Mesodermal cell (in vitro differentiated cells): ENCODE results near the gene RABGGTA.

Source experiments
- H3K27ac ChIP-seq: 2 replicates; pipeline ENCODE4 v1.7.0; 2013; ENCODE audit warnings: mild to moderate bottlenecking, low read depth, low read length, moderate library complexity; ENCODE audit not compliant: severe bottlenecking
- H3K36me3 ChIP-seq: 2 replicates; pipeline ENCODE4 v1.7.1; 2013; ENCODE audit warnings: mild to moderate bottlenecking, low read length, moderate library complexity; ENCODE audit not compliant: control insufficient read depth, insufficient read depth
- H3K4me1 ChIP-seq: one replicate; pipeline ENCODE4 v1.7.1; 2013; ENCODE audit warnings: mild to moderate bottlenecking, low read length; ENCODE audit not compliant: insufficient read depth, control insufficient read depth, poor library complexity, severe bottlenecking
- H3K4me3 ChIP-seq: 2 replicates; pipeline ENCODE4 v1.7.0; 2013; ENCODE audit warnings: low read length, control low read depth, mild to moderate bottlenecking; ENCODE audit not compliant: insufficient read depth, poor library complexity, severe bottlenecking; ENCODE audit errors: extremely low read depth
- H3K9me3 ChIP-seq: 2 replicates; pipeline ENCODE4 v1.7.1; 2013; ENCODE audit warnings: mild to moderate bottlenecking, low read length, moderate library complexity; ENCODE audit not compliant: control insufficient read depth
- WGBS, 2 experiments: methylation state at CpG; one replicate each; pipeline ENCODE4 v1.1.5; 2013; ENCODE audit warnings: missing lambda C conversion rate in 2 of 2; ENCODE audit not compliant: insufficient coverage in 2 of 2; 5-methylcytosine and 5-hydroxymethylcytosine counted together

The RABGGTA gene

GRCh38 chr14:24266344-24267244 is 4.8 kb downstream of the RABGGTA start:
- Histone ChIP-seq H3K4me3 (no peak overlapping the region), H3K4me1 (no peaks in the 10 kb centered on the region), H3K36me3 (peaks cover 16% of the 10 kb centered on the region), H3K9me3 (no peaks in the 10 kb centered on the region), H3K27ac (no peak overlapping the region)
- 96 to 98% methylated on average over 15 to 17 of the region's 18 CpGs for whole genome bisulfite sequencing, 2 experiments

- Histone ChIP-seq H3K36me3 (peaks cover 16% of the 10 kb centered on the region), H3K27ac (no peak overlapping the region), H3K4me1 (peaks cover under 1% of the 10 kb centered on the region), H3K4me3 (no peak overlapping the region), H3K9me3 (no peaks in the 10 kb centered on the region)
- 90 to 91% methylated on average over 5 to 6 of the region's 6 CpGs for WGBS, 2 experiments
These were observed 7.1 kb downstream of the RABGGTA start for GRCh38 chr14:24264298-24264697.

- peaks cover 11% of the 10 kb centered on the region for H3K36me3 ChIP-seq
- 87 to 100% methylated on average over 3 of the region's 6 CpGs for WGBS, 2 experiments
- peaks cover 3% of the 10 kb centered on the region for H3K4me1 ChIP-seq
- H3K9me3 ChIP-seq = no peaks in the 10 kb centered on the region
- H3K27ac ChIP-seq = no peak overlapping the region
- H3K4me3 ChIP-seq = no peak overlapping the region
These were observed 7.5 kb downstream of the RABGGTA start for GRCh38 chr14:24263848-24264247.

- Histone ChIP-seq H3K4me1 (peaks cover 3% of the 10 kb centered on the region), H3K4me3 (no peak within 1 kb of the TSS), H3K36me3 (peaks cover 12% of the 10 kb centered on the region), H3K27ac (no peak within 1 kb of the TSS), H3K9me3 (no peaks in the 10 kb centered on the region)
- 70 to 79% methylated on average over 8 to 11 of the region's 14 CpGs for whole genome bisulfite sequencing, 2 experiments
These were observed 8.3 kb downstream of the RABGGTA start, which contains the start of gene TGM1 for GRCh38 chr14:24262821-24263733. Gene TGM1, minus strand, starts transcription at chr14:24263177. Its CDS starts 825 bp downstream, at chr14:24262352.

DNA sequence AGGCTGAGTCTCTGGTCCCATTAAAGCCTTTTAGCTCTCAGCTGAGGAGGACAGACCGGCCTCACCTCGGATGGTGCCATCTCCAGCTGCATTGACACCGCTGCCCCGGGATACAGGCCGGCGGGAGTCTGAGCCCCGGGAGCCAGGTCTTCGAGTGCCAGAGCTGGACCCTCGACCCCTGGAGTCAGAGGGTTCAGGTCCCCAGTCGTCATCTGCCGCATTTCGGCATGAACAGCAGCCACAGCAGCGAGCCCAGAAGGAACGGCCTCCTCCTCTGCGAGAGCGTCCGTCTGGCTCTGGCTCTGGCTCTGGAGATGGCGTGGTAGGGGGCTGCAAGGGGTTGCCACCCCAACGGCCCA is 9.4 kb downstream of the RABGGTA start:
- Histone ChIP-seq H3K9me3 (no peaks in the 10 kb centered on the region), H3K4me3 (no peak overlapping the region), H3K4me1 (peaks cover 3% of the 10 kb centered on the region), H3K36me3 (peaks cover 12% of the 10 kb centered on the region), H3K27ac (no peak overlapping the region)
- 91 to 93% methylated on average over 17 to 19 of the region's 19 CpGs for WGBS, 2 experiments

GRCh38 chr14:24261256-24261968 is 10.0 kb downstream of the RABGGTA start:
- Histone ChIP-seq H3K36me3 (peaks cover 8% of the 10 kb centered on the region), H3K4me1 (peaks cover 3% of the 10 kb centered on the region), H3K4me3 (no peak overlapping the region), H3K27ac (no peak overlapping the region), H3K9me3 (no peaks in the 10 kb centered on the region)
- WGBS, 2 experiments = 87 to 94% methylated on average over 18 to 20 of the region's 20 CpGs

DNA sequence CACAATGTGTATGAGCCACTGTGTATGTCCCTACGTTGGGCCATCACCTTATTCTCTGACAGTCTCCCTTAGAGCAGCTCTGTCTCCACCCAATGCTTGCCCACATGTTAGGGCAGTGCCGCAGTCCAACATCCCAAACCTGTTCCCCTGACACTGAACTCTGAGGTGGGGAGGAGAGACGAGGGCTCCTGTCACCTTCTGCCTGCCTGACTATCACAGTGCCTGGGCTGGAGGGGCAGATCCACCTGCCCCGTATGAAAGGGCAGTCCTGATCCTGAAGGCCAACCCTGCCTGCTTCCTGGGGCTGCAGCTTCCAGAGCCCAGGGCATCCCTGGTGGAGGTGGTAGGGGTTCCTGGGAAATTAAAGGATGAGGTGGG is 10.6 kb downstream of the RABGGTA start:
- H3K4me1 ChIP-seq = peaks cover 3% of the 10 kb centered on the region
- 60 to 76% methylated on average over 1 to 3 of the region's 4 CpGs for WGBS, 2 experiments
- H3K9me3 ChIP-seq = no peaks in the 10 kb centered on the region
- H3K27ac ChIP-seq = no peak overlapping the region
- H3K36me3 ChIP-seq = peaks cover 4% of the 10 kb centered on the region
- H3K4me3 ChIP-seq = no peak overlapping the region

DNA sequence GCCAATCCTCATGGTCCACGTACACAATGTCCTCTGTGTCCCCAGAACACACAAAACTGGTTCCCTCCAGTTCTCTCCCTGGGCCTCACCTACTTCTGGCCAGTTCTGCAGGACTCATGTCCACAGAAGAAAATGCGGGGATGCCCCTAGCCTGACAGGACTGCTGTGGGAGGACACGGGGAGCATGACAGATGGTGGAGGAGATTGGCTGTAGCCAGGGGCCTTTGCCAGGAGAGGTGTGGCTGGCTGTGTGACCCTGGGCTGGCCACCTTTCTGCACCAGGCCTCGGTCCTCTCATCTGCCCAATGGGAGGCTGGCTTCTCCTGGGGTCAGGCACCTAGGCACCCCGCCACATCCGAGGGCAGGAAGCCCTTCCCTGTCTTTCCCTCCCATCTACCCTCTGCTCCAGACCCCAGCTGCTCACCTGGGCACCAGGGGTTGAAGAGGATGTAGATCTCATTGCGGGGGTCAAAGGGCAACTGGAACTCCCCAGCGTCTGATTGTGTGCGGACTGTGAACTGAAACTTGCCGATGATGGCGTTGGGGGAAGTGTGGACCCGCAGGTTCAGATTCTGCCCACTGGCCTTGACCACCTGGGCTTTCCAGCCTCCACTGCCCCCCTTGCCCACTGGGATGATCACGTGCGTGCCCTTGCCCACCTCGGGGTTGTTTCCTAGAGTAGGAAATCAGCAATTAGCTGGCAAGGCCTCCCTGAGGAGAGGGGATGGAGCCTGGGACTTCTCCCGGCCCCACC is 11.2 kb downstream of the RABGGTA start:
- no peaks in the 10 kb centered on the region for H3K9me3 ChIP-seq
- no peak overlapping the region for H3K27ac ChIP-seq
- no peak overlapping the region for H3K4me3 ChIP-seq
- H3K36me3 ChIP-seq = peaks cover 4% of the 10 kb centered on the region
- H3K4me1 ChIP-seq = peaks cover 3% of the 10 kb centered on the region
- 90 to 93% methylated on average over 11 to 12 of the region's 16 CpGs for WGBS, 2 experiments

- H3K36me3 ChIP-seq = peaks cover 4% of the 10 kb centered on the region
- peaks cover 3% of the 10 kb centered on the region for H3K4me1 ChIP-seq
- no peak overlapping the region for H3K4me3 ChIP-seq
- whole genome bisulfite sequencing, 2 experiments = 89 to 91% methylated on average over 13 to 14 of the region's 16 CpGs
- H3K9me3 ChIP-seq = no peaks in the 10 kb centered on the region
- H3K27ac ChIP-seq = no peak overlapping the region
These were observed 11.9 kb downstream of the RABGGTA start for GRCh38 chr14:24259282-24260025.
